ENCODE data around the gene TCF21.
"Not testable (repeated sequence)": the region's sequence is repeated elsewhere in the genome, so short reads cannot be mapped to it uniquely, and the experiment has no call there.

- TF ChIP-seq CTCF, POLR2A, EP300 (IDR thresholded peaks at IDR 0.05): not testable (repeated sequence)
Measured at GRCh38 chr6:133936352-133936751, 47.4 kb downstream of the TCF21 start.
